HG03135 (cell line): Measurements from ENCODE around the gene CLEC4C.
"Not testable (repeated sequence)": the region's sequence is repeated elsewhere in the genome, so short reads cannot be mapped to it uniquely, and the experiment has no call there.

Experiments used
- ATAC-seq: cut with Tn5 transposase; IDR thresholded peaks from one replicate; pipeline ENCODE4 v1.9.1; 2021; ENCODE audit warnings: mild to moderate bottlenecking, moderate library complexity; ENCODE audit not compliant: unreplicated experiment

CLEC4C gene, protein sequence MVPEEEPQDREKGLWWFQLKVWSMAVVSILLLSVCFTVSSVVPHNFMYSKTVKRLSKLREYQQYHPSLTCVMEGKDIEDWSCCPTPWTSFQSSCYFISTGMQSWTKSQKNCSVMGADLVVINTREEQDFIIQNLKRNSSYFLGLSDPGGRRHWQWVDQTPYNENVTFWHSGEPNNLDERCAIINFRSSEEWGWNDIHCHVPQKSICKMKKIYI

DNA sequence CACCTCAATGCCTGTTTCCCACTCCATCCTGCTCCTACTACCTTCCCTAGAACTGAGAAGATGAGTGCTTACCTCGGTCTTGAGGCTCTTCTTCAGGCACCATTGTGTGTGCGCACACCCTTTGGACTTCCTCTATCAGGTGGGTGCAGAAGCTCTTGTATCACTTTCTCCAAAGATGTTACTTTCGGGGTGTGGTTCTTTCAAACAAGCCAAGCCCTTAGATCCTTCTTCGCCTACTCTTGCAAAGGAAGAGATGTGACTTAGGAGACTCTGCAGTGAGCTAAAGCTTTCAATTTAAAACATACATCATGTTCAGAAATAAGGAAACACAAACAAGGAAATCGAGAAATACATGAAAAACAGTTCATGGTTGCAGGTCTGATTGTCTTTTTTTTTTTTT lies at the start of gene CLEC4C:
TSS of gene CLEC4C (minus strand) at position 130 of the 400 bp plus-strand sequence. CDS start at position 103, 27 bp downstream.
- ATAC-seq, result no peak

DNA sequence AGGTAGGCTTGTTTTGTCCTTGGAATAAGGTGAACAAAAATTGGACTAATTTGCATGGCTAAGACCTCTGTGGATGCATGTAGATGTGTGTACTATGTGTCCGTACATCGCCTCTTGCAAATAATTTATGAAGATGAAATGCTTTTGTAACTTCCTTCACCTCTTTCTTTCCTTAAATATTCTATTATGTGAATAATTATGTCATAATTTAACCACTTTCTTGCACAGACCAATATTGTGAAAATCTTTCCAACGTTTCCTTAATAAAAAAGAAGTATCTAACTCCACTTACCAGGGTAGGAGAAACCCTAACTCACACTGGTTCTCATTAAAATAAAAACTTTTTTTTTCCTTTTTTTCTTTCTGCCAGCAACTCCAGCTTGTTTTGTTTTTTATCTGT lies 46.0 kb upstream of the CLEC4C start:
- no peak for ATAC-seq

DNA sequence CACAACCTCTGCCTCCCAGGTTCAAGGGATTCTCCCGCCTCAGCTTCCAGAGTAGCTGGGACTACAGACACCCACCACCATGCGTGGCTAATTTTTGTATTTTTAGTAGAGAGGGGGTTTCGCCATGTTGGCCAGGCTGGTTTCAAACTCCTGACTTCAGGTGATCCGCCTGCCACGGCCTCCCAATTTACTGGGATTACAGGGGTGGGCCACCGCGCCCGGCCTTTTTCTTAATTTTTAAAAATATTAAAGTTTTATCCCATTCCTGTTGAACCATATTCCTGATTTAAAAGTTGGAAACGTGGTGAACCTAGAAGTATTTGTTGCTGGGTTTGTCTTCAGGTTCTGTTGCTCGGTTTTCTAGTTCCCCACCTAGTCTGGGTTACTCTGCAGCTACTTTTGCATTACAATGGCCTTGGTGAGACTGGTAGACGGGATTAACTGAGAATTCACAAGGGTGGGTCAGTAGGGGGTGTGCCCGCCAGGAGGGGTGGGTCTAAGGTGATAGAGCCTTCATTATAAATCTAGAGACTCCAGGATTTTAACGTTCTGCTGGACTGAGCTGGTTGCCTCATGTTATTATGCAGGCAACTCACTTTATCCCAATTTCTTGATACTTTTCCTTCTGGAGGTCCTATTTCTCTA lies 41.8 kb upstream of the CLEC4C start, which contains the start of gene NANOG:
TSS of gene NANOG (plus strand) at position 519 of the 645 bp plus-strand sequence. CDS start 213 bp downstream, outside the sequence.
- ATAC-seq, result not testable (repeated sequence)

DNA sequence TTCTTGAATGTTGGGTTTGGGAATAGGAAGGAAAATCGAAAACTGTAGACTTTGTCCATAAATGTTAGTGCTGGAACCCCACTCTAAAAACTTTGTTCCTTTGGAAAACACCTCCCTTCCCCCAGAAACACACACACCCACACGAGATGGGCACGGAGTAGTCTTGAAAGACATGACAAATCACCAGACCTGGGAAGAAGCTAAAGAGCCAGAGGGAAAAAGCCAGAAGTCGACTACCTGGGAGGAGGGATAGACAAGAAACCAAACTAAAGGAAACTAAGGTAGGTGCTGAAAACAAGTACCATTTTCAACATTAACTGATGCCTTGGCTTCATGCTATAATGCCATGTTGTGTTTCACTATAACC lies 41.1 kb upstream of the CLEC4C start:
- no peak for ATAC-seq

DNA sequence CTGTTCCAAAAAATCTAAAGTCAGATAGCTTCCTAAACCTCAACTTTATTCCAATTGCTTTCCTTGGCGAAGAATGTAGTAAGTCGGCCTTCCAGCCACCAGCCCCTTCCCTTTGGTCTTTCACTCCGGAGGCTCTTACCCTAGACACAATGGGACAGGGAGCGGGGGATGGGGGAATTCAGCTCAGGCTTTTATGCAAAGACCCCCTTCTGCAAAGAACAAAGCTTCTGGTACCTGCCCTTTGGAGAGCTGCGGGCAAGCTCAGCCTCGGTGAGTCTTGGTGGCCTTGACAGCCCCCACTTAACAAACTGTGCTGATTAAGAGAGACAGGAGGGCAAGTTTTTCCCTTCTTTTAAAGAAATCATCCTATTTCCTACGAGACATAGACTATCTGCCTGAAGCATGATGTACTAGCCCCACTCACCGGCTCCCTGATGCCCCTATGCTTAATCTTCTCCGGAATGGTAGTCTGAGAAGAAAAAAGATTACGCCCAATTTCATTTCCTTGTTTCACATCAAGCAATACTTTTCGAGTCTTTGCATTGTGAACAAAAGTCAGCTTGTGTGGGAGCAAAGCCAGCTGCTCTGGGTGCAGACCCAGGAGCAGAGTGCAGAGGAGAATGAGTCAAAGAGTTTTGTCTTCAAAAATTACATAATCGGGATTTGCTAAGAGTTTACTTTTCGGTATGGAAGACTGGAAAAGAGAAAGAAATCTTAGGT lies 40.6 kb upstream of the CLEC4C start:
- ATAC-seq, result no peak

DNA sequence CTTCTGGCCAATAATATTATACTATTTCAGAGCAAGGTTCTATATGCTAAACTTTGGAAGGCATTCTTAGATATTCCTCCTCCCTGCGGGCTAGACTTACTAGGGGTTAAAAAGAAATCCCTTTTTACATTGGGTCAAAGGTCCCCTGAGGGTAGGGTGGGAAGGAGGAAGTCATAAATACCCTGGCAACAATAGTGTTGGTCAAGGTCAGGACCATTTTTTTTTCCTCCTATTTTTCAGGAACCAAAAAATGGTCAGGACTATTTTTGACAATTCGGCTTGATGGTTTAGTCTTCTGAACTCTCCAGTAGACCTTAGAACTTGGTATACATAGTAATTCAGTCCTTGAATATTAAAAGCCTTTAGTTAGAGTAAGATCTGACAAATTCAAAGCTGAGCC lies 37.5 kb upstream of the CLEC4C start:
- no peak for ATAC-seq

DNA sequence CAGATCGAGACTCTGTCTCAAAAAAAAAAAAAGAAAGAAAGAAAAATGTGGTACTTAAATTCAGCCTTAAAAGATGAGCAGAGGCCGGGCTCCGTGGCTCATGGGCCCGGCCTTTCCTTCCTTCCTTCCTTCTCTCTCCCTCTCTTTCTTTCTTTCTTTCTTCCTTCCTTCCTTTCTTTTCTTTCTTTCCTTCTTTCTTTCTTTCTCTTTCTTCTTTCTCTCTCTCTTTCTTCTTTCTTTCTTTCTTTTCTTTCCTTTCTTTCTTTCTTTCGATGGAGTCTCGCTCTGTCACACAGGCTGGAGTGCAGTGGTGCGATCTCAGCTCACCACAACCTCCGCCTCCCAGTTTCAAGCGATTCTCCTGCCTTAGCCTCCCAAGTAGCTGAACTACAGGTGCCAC lies 36.3 kb upstream of the CLEC4C start:
- not testable (repeated sequence) for ATAC-seq

DNA sequence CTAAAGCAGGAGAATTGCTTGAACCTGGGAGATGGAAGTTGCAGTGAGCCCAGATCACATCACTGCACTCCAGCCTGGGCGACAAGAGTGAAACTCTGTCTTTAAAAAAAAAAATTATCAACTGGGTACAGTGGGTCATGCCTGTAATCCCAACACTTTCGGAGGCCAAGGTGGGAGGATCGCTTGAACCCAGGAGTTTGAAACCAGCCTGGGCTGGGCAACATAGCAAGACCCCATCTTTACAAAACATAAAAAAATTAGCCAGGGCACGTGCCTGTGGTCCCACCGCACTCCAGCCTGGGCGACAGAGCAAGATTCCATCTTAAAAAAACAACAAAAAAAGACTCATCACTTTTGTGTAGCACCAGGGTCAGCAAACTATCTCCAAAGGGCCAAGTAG lies 34.9 kb upstream of the CLEC4C start:
- no peak for ATAC-seq

DNA sequence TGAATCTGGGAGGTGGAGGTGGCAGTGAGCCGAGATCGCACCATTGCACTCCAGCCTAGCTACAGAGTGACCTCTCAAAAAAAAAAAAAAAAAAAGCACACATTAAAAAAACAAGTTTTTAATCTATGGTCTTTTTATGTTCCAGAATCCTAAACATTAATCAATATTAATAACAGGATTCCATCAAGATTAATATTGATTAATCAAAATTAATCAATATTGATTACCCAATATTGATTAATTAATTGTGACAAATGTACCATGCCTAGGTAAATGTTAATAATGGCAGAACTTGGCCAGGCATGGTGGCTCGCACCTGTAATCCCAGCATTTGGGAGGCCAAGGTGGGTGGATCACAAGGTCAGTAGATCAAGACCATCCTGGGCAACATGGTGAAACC lies 34.1 kb upstream of the CLEC4C start:
- no peak for ATAC-seq

DNA sequence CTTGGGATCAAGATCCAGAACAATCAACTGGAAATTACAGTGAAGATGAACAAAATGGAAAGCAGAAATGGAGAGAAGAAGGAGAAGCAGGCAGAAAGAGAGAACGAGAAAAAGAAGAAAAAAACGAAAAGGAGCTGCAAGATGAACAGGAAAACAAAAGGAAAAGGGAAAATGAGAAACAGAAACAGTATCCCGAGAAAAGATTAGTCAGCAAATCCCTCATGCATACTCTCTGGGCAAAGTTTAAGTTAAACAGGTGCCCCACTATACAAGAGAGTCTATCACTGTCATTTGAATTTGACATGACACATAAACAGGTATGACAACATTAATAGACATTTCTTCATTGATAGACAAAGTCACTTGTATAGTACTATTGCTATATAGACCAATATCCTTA lies 22.8 kb upstream of the CLEC4C start:
- no peak for ATAC-seq

DNA sequence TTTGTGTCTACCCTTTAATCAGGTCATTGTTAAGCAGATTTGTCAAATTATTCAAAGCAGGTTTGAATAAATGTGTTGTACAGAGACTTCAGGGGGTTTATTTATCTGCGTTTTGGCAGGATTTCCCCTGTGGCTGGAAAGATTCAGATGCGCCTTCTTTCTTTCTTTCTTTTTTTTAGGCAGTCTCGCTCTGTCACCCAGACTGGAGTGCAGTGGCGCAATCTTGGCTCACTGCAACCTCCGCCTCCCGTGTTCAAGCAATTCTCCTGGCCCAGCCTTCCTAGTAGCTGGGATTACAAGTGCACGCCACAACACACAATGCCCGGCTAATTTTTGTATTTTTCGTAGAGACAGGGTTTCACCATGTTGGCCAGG lies 11.6 kb upstream of the CLEC4C start:
- ATAC-seq, result no peak

DNA sequence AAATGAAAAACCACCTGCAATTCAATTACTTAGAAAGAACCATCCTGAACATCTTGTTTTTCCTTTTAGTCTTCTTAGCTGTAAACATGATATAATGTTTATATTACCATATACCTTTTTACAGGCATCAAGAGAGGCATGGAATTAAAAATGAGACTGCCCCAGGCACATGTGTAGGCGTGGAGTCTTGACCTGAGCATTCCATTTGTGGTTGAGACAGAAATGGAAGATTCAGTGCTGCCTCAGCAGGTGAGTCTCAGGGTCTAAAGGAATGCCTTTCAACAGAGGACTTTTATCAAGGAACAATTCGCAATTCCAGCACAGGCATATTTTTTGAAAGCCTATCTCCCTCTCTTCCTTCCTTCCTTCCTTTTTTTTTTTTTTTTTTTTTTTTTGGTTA lies 9.8 kb upstream of the CLEC4C start:
- ATAC-seq, result no peak

DNA sequence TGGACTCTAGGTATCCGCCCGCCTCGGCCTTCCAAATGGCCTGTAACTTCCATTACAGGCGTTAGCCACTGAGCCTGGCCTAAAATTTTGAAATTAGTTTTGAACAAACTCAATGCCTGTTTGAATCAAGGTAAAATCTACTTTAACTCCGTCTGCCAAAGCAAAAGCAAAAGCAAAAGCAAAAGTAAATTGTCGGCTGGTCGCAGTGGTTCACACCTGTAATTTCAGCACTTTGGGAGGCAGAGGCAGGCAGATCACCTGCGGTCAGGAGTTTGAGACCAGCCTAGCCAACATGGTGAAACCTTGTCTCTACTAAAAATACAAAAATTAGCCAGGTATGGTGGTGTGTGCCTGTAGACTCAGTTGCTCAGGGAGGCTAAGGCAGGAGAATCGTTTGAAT lies 8.5 kb upstream of the CLEC4C start:
- ATAC-seq, result not testable (repeated sequence)

DNA sequence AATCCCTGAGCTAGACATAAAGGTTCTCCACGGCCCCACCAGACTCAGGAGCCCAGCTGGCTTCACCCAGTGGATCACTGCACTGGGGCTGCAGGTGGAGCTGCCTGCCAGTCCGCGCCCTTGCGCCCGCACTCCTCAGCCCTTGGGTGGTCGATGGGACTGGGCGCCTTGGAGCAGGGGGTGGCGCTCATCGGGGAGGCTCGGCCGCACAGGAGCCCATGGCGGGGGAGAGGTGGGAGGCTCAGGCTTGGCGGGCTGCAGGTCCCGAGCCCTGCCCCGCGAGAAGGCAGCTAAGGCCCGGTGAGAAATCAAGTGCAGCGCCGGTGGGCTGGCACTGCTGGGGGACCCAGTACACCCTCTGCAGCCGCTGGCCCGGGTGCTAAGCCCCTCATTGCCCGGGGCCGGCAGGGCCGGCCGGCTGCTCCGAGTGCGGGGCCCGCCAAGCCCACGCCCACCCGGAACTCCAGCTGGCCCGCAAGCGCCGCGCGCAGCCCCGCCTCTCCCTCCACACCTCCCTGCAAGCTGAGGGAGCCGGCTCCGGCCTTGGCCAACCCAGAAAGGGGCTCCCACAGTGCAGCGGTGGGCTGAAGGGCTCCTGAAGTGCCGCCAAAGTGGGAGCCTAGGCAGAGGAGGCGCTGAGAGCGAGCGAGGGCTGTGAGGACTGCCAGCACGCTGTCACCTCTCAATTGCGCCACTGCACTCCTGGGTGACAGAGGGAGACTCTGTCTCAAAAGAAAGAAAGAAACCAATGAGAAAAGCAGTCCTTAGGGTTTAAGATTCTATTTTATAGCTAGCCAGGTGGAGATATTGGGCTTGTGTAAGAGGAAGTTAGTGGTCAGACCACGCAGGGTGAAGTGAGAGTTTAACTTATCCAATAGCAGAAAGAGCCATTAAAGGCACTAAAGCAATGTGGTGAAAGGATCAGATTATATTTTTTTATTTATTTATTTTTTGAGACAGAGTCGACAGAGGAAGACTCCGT lies 5.1 kb upstream of the CLEC4C start:
- not testable (repeated sequence) for ATAC-seq

DNA sequence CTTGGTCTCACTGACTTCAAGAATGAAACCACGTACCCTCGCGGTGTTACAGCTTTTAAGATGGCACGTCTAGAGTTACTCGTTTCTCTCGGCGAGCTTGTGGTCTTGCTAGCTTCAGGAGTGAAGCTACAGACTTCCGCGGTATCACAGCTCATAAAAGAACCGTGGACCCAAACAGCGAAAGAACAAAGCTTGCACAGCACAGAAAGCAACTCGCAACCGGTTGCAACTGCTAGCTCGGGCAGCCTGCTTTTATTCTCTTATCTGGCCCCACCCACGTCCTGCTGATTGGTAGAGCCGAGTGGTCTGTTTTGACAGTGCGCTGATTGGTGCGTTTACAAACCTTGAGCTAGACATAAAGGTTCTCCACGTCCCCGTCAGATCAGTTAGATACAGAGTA lies 4.2 kb upstream of the CLEC4C start:
- no peak for ATAC-seq

DNA sequence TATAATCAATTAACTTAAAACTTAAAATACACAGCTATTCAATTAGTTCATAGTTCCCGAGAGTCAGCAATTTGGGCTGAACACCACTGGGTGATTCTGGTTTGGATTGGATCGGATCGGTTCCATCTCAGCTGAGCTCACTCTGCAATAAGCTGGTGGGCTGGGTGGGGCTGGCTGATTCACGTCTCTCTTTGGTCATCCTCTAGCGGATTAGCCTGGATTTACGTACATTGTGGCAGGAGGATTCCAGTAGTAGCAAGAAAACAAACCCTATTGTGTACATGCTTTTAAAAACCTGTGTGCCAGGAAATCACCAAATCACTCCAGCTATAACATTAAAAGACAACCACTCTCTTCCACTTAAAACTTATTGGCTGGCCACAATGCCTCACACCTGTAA lies 3.2 kb upstream of the CLEC4C start:
- ATAC-seq, result no peak

DNA sequence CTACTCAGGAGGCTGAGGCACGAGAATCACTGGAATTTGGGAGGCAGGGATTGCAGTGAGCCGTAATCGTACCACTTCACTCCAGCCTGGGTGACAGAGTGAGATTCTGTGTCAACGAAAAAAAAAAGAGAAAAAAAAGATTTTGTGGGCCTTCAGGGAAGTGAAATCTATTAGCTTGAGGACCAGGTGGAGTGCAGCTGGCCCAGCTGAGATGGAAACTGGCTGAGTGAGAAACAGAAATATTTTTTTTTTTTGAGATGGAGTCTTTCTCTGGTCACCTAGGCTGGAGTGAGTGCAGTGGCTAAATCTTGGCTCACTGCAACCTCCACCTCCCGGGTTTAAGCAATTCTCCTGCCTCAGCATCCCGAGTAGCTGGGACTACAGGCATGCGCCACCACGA lies 2.3 kb upstream of the CLEC4C start:
- no peak for ATAC-seq

DNA sequence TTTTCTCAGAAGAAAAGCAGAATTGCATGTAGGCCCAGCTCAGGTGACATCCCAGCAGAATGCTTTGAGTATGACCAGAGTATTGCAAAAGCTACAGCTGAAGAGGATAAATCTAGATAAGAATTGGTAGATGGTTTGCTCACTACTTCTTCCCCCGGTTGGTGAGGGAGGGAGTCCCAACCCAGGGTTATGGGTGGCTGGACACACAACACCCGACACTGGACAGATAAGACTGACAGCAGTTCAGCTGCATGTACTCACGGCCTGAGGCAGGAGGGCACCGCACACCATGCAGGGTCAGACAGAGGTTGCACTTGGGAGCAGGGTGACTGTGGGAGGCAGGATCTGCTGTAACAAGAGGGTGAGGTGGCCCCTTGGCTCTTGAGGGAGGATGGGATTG lies 1.7 kb upstream of the CLEC4C start:
- no peak for ATAC-seq

DNA sequence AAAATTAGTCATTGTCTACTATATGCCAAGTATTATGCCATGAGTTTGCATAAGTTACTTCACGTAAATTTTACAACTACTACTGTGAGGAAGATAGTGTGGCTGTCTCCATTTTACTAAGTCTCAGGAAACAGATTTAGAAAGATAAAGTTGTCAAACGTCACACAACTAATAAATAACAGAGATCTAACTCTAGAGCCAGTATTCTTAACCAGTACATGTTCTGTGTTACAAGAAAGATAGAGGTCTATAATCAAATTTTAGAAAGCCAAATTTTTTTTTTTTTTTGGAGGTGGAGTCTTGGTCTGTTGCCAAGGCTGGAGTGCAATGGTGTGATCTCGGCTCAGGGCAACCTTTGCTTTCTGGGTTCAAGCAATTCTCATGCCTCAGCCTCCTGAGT lies 14.2 kb downstream of the CLEC4C start:
- ATAC-seq, result no peak

DNA sequence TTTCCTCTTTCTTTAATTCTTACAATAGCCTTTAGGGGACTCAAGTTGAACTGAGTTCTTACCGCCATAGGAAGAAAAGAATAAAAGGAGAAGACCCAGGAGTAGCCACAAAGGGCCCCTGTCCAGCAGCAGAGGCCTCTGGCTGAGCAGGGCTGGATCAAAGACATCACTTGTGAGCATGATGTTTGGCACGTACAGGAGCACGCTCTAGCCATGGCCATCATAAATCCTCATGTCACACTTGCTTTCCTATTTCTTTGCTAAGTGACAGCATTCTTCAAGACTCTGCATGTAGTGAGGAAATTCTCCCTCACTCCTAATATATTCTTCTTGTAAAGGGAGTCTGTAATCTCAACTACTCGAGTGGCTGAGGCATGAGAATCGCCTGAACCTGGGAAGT lies 15.7 kb downstream of the CLEC4C start:
- no peak for ATAC-seq

DNA sequence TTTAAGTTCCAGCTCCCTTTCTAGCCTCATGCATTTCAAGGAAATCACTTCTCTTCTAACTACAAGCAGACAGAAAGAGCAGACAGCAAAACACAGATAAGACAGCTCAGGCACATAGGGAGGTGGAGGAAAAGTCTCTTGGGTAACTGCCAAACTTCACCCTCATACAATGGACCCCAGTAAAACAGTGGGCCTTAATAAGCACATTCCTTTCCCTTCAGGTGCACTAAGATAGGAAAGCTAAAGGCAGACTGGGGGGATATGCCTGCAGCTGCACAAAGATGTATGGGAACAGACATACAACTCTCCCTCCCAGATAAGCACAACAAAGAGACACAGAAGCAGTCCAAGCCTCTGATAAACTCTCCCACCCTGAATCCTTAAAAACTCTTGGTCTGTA lies 16.2 kb downstream of the CLEC4C start:
- not testable (repeated sequence) for ATAC-seq
